OCI-LY3 (cell line): ENCODE results near the gene FAM114A2.

Experiments used
- H2AFZ ChIP-seq: fragments of 200-600, 300-600 bp; shearing (Covaris generic); 2 replicates; pipeline ENCODE4 v1.6.0; 2014; ENCODE audit warnings: antibody characterized with exemption, low read depth, low read length
- H3K27ac ChIP-seq: fragments of 200-600, 300-600 bp; sonication (generic); 2 replicates; pipeline ENCODE4 v1.5.1; 2014; ENCODE audit warnings: mild to moderate bottlenecking, low read length, moderate library complexity, mixed read lengths
- H3K27me3 ChIP-seq: fragments of 200-600, 300-600 bp; sonication (generic); 2 replicates; pipeline ENCODE4 v1.6.1; 2014; ENCODE audit warnings: low read depth, low read length, mixed read lengths
- H3K36me3 ChIP-seq: fragments of 200-600, 300-600 bp; sonication (generic); replicated peaks from 2 replicates; pipeline ENCODE3; 2014; ENCODE audit warnings: low read depth, low read length, mixed read lengths
- H3K4me1 ChIP-seq: fragments of 300-600, 200-600 bp; sonication (generic); 2 replicates; pipeline ENCODE4 v1.6.1; 2014; ENCODE audit warnings: low read length, mixed read lengths
- H3K4me2 ChIP-seq: fragments of 200-600, 300-600 bp; sonication (generic); 2 replicates; pipeline ENCODE4 v1.6.1; 2014; ENCODE audit warnings: low read length, mixed read lengths
- H3K4me3 ChIP-seq: fragments of 300-600, 200-600 bp; sonication (generic); 2 replicates; pipeline ENCODE4 v1.5.1; 2014; ENCODE audit warnings: antibody characterized with exemption, mild to moderate bottlenecking, low read length, moderate library complexity
- H3K79me2 ChIP-seq: fragments of 300-600, 200-600 bp; shearing (Covaris generic); 2 replicates; pipeline ENCODE4 v1.6.1; 2014; ENCODE audit warnings: mild to moderate bottlenecking, low read length, mixed read lengths
- H3K9ac ChIP-seq: fragments of 300-600, 200-600 bp; shearing (Covaris generic); 2 replicates; pipeline ENCODE4 v1.6.0; 2014; ENCODE audit warnings: mild to moderate bottlenecking, low read length, moderate library complexity
- H3K9me3 ChIP-seq: fragments of 200-600, 300-600 bp; shearing (Covaris generic); 2 replicates; pipeline ENCODE4 v1.6.1; 2014; ENCODE audit warnings: low read length, mixed read lengths; ENCODE audit not compliant: insufficient read depth
- H4K20me1 ChIP-seq: fragments of 200-600, 300-600 bp; sonication (generic); 2 replicates; pipeline ENCODE4 v1.6.1; 2016; ENCODE audit warnings: low read length, mixed read lengths; ENCODE audit not compliant: insufficient read depth
- CTCF ChIP-seq: fragments of 200-600, 300-600 bp; sonication (generic); IDR thresholded peaks from 2 replicates; pipeline ENCODE4 v1.5.1; 2014; ENCODE audit warnings: antibody characterized with exemption, low read length, low read depth
- EZH2phosphoT487 ChIP-seq: fragments of 200-600 bp; shearing (Covaris generic); IDR thresholded peaks from 2 replicates; pipeline ENCODE4 v1.6.1; 2018; ENCODE audit warnings: antibody characterized with exemption, mixed run types, low read depth

FAM114A2 gene

GRCh38 chr5:153974813-153975163 is 63.9 kb downstream of the FAM114A2 start:
- H4K20me1 ChIP-seq, result no peaks in the 10 kb centered on the region
- no peak overlapping the region for H3K9ac ChIP-seq
- H3K4me2 ChIP-seq, result no peak overlapping the region
- no peak overlapping the region for H3K4me3 ChIP-seq
- no peak overlapping the region for H2AFZ ChIP-seq
- no peaks in the 10 kb centered on the region for H3K36me3 ChIP-seq
- H3K27ac ChIP-seq, result no peak overlapping the region
- H3K4me1 ChIP-seq, result no peaks in the 10 kb centered on the region
- no peaks in the 10 kb centered on the region for H3K9me3 ChIP-seq
- H3K79me2 ChIP-seq, result no peaks in the 10 kb centered on the region
- TF ChIP-seq EZH2phosphoT487 (no peak), CTCF (no peak)
- H3K27me3 ChIP-seq, result no peaks in the 10 kb centered on the region

- Histone ChIP-seq H3K27ac (no peak overlapping the region), H3K9me3 (no peaks in the 10 kb centered on the region), H3K4me1 (no peaks in the 10 kb centered on the region), H4K20me1 (no peaks in the 10 kb centered on the region), H3K4me3 (no peak overlapping the region), H3K36me3 (no peaks in the 10 kb centered on the region), H3K79me2 (no peaks in the 10 kb centered on the region), H3K27me3 (no peaks in the 10 kb centered on the region), H3K4me2 (no peak overlapping the region), H2AFZ (no peak overlapping the region), H3K9ac (no peak overlapping the region)
- TF ChIP-seq CTCF (peak; percentile 76), EZH2phosphoT487 (no peak)
Measured at GRCh38 chr5:153974131-153974812, 64.4 kb downstream of the FAM114A2 start.

DNA sequence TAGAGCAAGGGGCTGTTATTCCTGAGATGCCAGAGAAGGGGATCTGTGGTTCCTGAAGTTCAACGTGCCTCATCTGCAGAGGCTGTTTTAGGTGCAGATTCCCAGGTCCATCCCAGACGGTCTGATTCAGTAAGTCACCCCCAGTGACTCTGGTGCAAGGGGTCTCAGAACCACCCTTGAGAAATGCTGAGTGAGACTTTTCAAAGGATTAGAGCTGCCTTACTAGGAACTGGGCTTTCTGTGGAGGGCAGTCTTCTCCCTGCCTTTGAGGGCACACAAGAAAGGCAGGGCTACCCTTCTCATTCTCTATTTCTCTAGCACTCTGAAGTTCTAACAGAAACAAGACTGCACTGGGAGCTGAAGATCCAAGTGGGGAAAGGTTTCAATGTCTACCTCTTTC is 66.5 kb downstream of the FAM114A2 start:
- Histone ChIP-seq H4K20me1 (no peaks in the 10 kb centered on the region), H3K27ac (no peak overlapping the region), H3K36me3 (no peaks in the 10 kb centered on the region), H3K4me2 (no peak overlapping the region), H3K79me2 (no peaks in the 10 kb centered on the region), H2AFZ (no peak overlapping the region), H3K4me3 (no peak overlapping the region), H3K27me3 (no peaks in the 10 kb centered on the region), H3K9me3 (no peaks in the 10 kb centered on the region), H3K9ac (no peak overlapping the region), H3K4me1 (no peaks in the 10 kb centered on the region)
- no peak for TF ChIP-seq EZH2phosphoT487
- TF ChIP-seq CTCF, result no peak

DNA sequence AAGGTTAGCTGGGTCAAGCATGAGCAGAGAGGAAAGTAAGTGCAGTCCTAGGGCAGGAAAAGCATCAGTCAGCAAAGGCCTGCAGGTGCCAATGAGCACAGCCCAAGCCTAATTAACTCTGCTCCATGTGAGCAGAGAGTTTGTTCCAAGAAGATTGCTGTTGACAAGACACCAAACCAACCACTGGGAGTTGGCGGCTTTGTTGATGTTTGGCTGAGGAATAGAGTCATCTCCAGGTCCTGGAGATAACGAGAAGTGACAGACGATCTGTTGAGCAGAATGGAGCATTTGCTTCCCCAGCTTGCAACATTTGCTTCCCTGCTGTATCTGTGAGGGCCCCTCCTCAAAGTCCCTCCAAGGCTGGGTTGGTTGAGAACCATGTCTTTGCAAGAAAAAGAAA is 68.2 kb downstream of the FAM114A2 start:
- Histone ChIP-seq H4K20me1 (no peaks in the 10 kb centered on the region), H3K9me3 (no peaks in the 10 kb centered on the region), H3K4me1 (no peaks in the 10 kb centered on the region), H3K4me2 (no peak overlapping the region), H3K27ac (no peak overlapping the region), H3K27me3 (no peaks in the 10 kb centered on the region), H3K9ac (no peak overlapping the region), H2AFZ (no peak overlapping the region), H3K4me3 (no peak overlapping the region), H3K79me2 (no peaks in the 10 kb centered on the region), H3K36me3 (no peaks in the 10 kb centered on the region)
- TF ChIP-seq CTCF, result no peak
- no peak for TF ChIP-seq EZH2phosphoT487
